Testis (tissue), 3 donors: Measurements from ENCODE around the gene MECR. TPM values are rescaled to one million over a fixed set of nuclear protein-coding genes. Genes with fewer than 3 reads are reported as not detected.
"Not testable (repeated sequence)": the region's sequence is repeated elsewhere in the genome, so short reads cannot be mapped to it uniquely, and the experiment has no call there.

Experiments
- DNase-seq: peaks from one replicate; pipeline ENCODE4 v3.0.0-alpha.2; 2019
- H3K27ac ChIP-seq, 2 donors: fragments of 200-600 bp; sonication (generic); one replicate each; pipeline ENCODE4 v1.5.1; 2019
- H3K27me3 ChIP-seq: fragments of 200-600 bp; sonication (generic); one replicate; pipeline ENCODE4 v1.5.1; 2019
- H3K36me3 ChIP-seq: fragments of 200-600 bp; sonication (generic); one replicate; pipeline ENCODE4 v1.5.1; 2017; ENCODE audit warnings: low read depth; ENCODE audit errors: missing control alignments
- H3K4me1 ChIP-seq: fragments of 200-600 bp; sonication (generic); one replicate; pipeline ENCODE4 v1.5.1; 2019
- H3K4me3 ChIP-seq, 2 donors: fragments of 200-600 bp; sonication (generic); one replicate each; pipeline ENCODE4 v1.5.1; 2017 to 2019
- H3K9me3 ChIP-seq: fragments of 200-600 bp; sonication (generic); one replicate; pipeline ENCODE4 v1.5.1; 2017
- CTCF ChIP-seq, 3 experiments: fragments of 450-650 bp in 2 of 3; fragments of 200-600 bp in 1 of 3; sonication (generic) in 1 of 3; IDR thresholded peaks; one replicate each; pipeline ENCODE4 v1.5.1; 2016 to 2019; ENCODE audit warnings: antibody characterized with exemption in 3 of 3, mild to moderate bottlenecking in 2 of 3, moderate library complexity in 1 of 3
- POLR2A ChIP-seq: fragments of 450-650 bp; IDR thresholded peaks from one replicate; pipeline ENCODE4 v1.6.1; 2017; ENCODE audit warnings: antibody characterized with exemption, mild to moderate bottlenecking, moderate library complexity
- WGBS, 2 donors: methylation state at CpG; one replicate each; pipeline ENCODE4 v1.1.5; 2018; 5-methylcytosine and 5-hydroxymethylcytosine counted together
- intact Hi-C: fragments of 100-400 bp; cut with DNase I; formaldehyde crosslinking; loops from one replicate; pipeline ENCODE4 v1.15.1; 2023; ENCODE audit warnings: low total_unique reads
- polyA plus RNA-seq: library from polyadenylated mRNA; stranded (reverse); fragments of 350-450 nt; fragmentation: Illumina TruSeq; extraction: RNeasy Lipid Tissue Mini Kit (QIAGEN cat#74804); gene quantifications from one replicate; pipeline ENCODE4 v1.2.3, GENCODE V29; 2014; ENCODE audit warnings: low read depth, low replicate concordance; ENCODE audit not compliant: insufficient read depth
- total RNA-seq, 2 donors: library from RNA; depleted of rRNA; stranded (reverse); fragments of >200 nt; gene quantifications; one replicate each; pipeline ENCODE4 v1.2.3, GENCODE V29; 2016

MECR gene
- total and polyA plus RNA-seq, 3 donors from 2014 or later: 33.7 to 38.9 (median 37.3) TPM

GRCh38 chr1:29225361-29225760 is 5.4 kb downstream of the MECR start:
- WGBS, 2 donors: 91 to 92% methylated on average over 4 of the region's 4 CpGs
- no peak for TF ChIP-seq POLR2A
- no peak for TF ChIP-seq CTCF (IDR thresholded peaks at IDR 0.05)
- no peak overlapping the region for H3K27ac ChIP-seq
- no peak for DNase-seq
- intact Hi-C loops: no loop called here
- H3K9me3 ChIP-seq: no peaks in the 10 kb centered on the region
- H3K36me3 ChIP-seq: no peaks in the 10 kb centered on the region
- no peaks in the 10 kb centered on the region for H3K27me3 ChIP-seq
- peaks cover 9% of the 10 kb centered on the region for H3K4me1 ChIP-seq
- H3K4me3 ChIP-seq: no peak overlapping the region

DNA sequence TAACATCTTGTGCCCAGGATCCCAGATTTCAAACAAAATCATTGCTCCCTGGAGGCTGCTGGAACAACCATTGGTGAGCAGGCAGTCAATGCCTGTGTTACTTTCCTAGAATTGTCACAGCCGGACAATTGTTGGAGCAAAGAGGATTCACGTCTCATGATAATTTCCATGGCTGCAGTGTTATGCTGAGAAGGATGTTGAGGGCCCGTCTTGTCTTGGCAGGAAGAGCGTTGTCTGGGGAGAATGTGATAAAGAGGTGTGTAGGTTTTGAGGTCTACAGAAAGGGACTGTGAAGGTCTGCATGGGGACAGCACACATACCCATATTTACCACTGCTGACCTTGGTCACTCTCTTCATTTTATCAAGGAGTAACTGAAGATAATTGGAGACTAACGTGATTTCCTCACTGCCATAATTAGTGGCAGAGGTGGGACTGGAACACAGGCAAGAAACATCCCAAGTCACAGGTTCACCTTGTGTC is 6.3 kb downstream of the MECR start:
- 76% methylated on average over 5 of the region's 5 CpGs for WGBS, 2 donors
- Histone ChIP-seq H3K9me3 (no peaks in the 10 kb centered on the region), H3K27ac (no peak overlapping the region), H3K27me3 (no peaks in the 10 kb centered on the region), H3K4me1 (peaks cover under 1% of the 10 kb centered on the region), H3K36me3 (no peaks in the 10 kb centered on the region), H3K4me3 (no peak overlapping the region)
- no peak for DNase-seq
- TF ChIP-seq POLR2A: no peak
- TF ChIP-seq CTCF (IDR thresholded peaks at IDR 0.05): no peak
- intact Hi-C loops: no loop called here

- DNase-seq: no peak
- intact Hi-C loops: no loop called here
- 87 to 91% methylated on average over 5 to 6 of the region's 6 CpGs for WGBS, 2 donors
- Histone ChIP-seq H3K4me1 (no peaks in the 10 kb centered on the region), H3K4me3 (no peak overlapping the region), H3K36me3 (no peaks in the 10 kb centered on the region), H3K27me3 (no peaks in the 10 kb centered on the region), H3K9me3 (no peaks in the 10 kb centered on the region), H3K27ac (no peak overlapping the region)
- TF ChIP-seq POLR2A (no peak), CTCF (IDR thresholded peaks at IDR 0.05) (no peak)
These were observed 7.2 kb downstream of the MECR start for GRCh38 chr1:29223521-29223920.

DNA sequence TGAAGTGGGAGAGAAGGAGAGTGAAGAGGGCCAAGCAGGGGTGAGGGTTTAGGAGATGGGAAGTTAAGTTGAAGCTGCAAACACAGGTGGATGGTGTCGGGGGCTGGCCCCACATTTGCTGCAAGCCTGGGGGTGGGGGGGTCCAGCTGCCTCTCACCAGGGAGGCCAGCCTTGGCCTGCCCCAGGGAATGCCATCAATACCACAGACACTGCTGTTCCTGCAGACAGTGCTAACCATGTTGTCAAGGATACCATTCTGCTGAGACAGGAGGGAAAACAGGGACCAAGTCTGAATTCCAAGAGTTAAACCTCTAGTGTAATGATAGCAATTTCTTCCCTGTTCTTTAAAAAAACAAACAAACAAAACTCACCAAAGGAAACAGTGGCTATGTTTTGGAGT is 8.0 kb downstream of the MECR start:
- 82 to 90% methylated on average over 1 of the region's 1 CpG for WGBS, 2 donors

GRCh38 chr1:29222260-29222659 is 8.5 kb downstream of the MECR start:
- not testable (repeated sequence) for H3K36me3 ChIP-seq

More for the DNA sequence above, 8.0 kb downstream of the MECR start:
- Histone ChIP-seq H3K27ac (no peak overlapping the region), H3K9me3 (no peaks in the 10 kb centered on the region), H3K4me3 (no peak overlapping the region), H3K27me3 (no peaks in the 10 kb centered on the region), H3K36me3 (no peaks in the 10 kb centered on the region), H3K4me1 (no peaks in the 10 kb centered on the region)
- intact Hi-C loops: no loop called here
- no peak for TF ChIP-seq CTCF (IDR thresholded peaks at IDR 0.05)
- no peak for TF ChIP-seq POLR2A
- DNase-seq: no peak

More at GRCh38 chr1:29222260-29222659, 8.5 kb downstream of the MECR start:
- DNase-seq, intact Hi-C loops, H3K27ac ChIP-seq, H3K4me1 ChIP-seq, H3K9me3 ChIP-seq, H3K27me3 ChIP-seq, H3K4me3 ChIP-seq: not testable (repeated sequence)
- 89 to 91% methylated on average over 6 of the region's 6 CpGs for whole genome bisulfite sequencing, 2 donors
